ENCODE data around the gene CRTAC1. TPM values are rescaled to one million over a fixed set of nuclear protein-coding genes. Genes with fewer than 3 reads are reported as not detected.

The CRTAC1 gene
- total RNA-seq, 1 experiment from 2014 or later: 0.20 TPM

GRCh38 chr10:97827702-97828291, 202.6 kb downstream of the CRTAC1 start (continued):
- TF ChIP-seq ATF3 (IDR thresholded peaks at IDR 0.05): no peak

GRCh38 chr10:97826892-97827291, 203.5 kb downstream of the CRTAC1 start:
- Histone ChIP-seq H4K20me1 (ENCODE audit: insufficient read depth) (no peaks in the 10 kb centered on the region), H3K4me2 (ENCODE audit: low read length) (no peak overlapping the region), H3K9ac (ENCODE audit: low read length) (no peak overlapping the region), H3K36me3 (ENCODE audit: control insufficient read depth in 1 of 2, insufficient read depth in 2 of 2, low read length in 2 of 2) (no peaks in the 10 kb centered on the region), H3K4me3 (replicated peaks in 1 of 2; ENCODE audit: low read depth in 1 of 2, low read length in 2 of 2) (no peak overlapping the region), H3K79me2 (ENCODE audit: insufficient read depth, low read length) (no peaks in the 10 kb centered on the region), H3K9me3 (ENCODE audit: control insufficient read depth in 1 of 2, insufficient read depth in 1 of 2, low read depth in 1 of 2, low read length in 2 of 2) (no peaks in the 10 kb centered on the region), H3K27me3 (ENCODE audit: insufficient read depth, low read length) (no peaks in the 10 kb centered on the region), H3K27ac (ENCODE audit: low read depth, low read length) (no peak overlapping the region), H3K4me1 (ENCODE audit: control insufficient read depth in 1 of 2, insufficient read depth in 2 of 2, low read length in 2 of 2) (peaks cover 6 to 11% of the 10 kb centered on the region in 2 experiments), H3K9me2 (ENCODE audit: insufficient read depth) (no peaks in the 10 kb centered on the region), H2AFZ (ENCODE audit: low read depth, low read length, poor library complexity, severe bottlenecking) (no peak overlapping the region)
- intact Hi-C loops (cut with micrococcal nuclease): no loop called here
- ATAC-seq: no peak
- no TSS peak for BruUV-seq (replicated peaks)
- ChIA-PET CTCF (no interaction called here), RAD21 (ENCODE audit: low non-redundant PET in 1 of 2, low total read pairs in 2 of 2, uncharacterized antibody in 2 of 2, unreplicated experiment in 2 of 2) (no interaction called here), POLR2A (interaction anchor here (0.9 kb wide), 1 partner anchor 9 kb away, joined by 5 read pairs; no protein-coding TSS in a partner anchor)
- no peak for DNase-seq (ENCODE audit: low read depth, low spot score)
- TF ChIP-seq POLR2AphosphoS5 (IDR thresholded peaks at IDR 0.05; ENCODE audit: low read depth, low read length) (no peak), MAX (IDR thresholded peaks at IDR 0.05) (no peak), ZFX (IDR thresholded peaks at IDR 0.05) (no peak), JUND (IDR thresholded peaks at IDR 0.05) (no peak), ATF3 (IDR thresholded peaks at IDR 0.05) (no peak), SP1 (IDR thresholded peaks at IDR 0.05; ENCODE audit: low read depth) (no peak), CTCF (IDR thresholded peaks at IDR 0.05 in 2 of 3, conservative IDR thresholded peaks at IDR 0.05 in 1 of 3; ENCODE audit: borderline replicate concordance in 1 of 3, insufficient read depth in 1 of 3, low read depth in 2 of 3, low read length in 2 of 3) (no peak), FOSL1 (IDR thresholded peaks at IDR 0.05; ENCODE audit: low read depth) (no peak), EGR1 (IDR thresholded peaks at IDR 0.05; ENCODE audit: low read depth) (no peak), REST (IDR thresholded peaks at IDR 0.05; ENCODE audit: low read depth) (no peak), SRF (IDR thresholded peaks at IDR 0.05; ENCODE audit: low read depth) (no peak), CEBPB (IDR thresholded peaks at IDR 0.05; ENCODE audit: low read depth) (no peak), RAD21 (IDR thresholded peaks at IDR 0.05; ENCODE audit: low read depth) (no peak), ELF1 (IDR thresholded peaks at IDR 0.05; ENCODE audit: borderline replicate concordance, low read depth) (no peak), ZBTB33 (IDR thresholded peaks at IDR 0.05; ENCODE audit: extremely low read depth, insufficient replicate concordance, low read length) (no peak), CBX3 (IDR thresholded peaks at IDR 0.05; ENCODE audit: low read depth) (no peak), POLR2A (IDR thresholded peaks at IDR 0.05; ENCODE audit: borderline replicate concordance, extremely low read depth, insufficient read depth, insufficient read length) (no peak), YY1 (IDR thresholded peaks at IDR 0.05; ENCODE audit: extremely low read depth, insufficient replicate concordance, low read depth, low read length) (no peak)

All from HCT116 (cell line).